ENCODE results near the gene TLR6.
"Not testable (repeated sequence)": the region's sequence is repeated elsewhere in the genome, so short reads cannot be mapped to it uniquely, and the experiment has no call there.

TLR6 gene

GRCh38 chr4:38779790-38780189 lies 76.8 kb downstream of the TLR6 start:
- TF ChIP-seq CTCF (conservative IDR thresholded peaks at IDR 0.05) (no peak), ZFX (IDR thresholded peaks at IDR 0.05) (no peak)
- H3K27ac ChIP-seq: no peak overlapping the region

DNA sequence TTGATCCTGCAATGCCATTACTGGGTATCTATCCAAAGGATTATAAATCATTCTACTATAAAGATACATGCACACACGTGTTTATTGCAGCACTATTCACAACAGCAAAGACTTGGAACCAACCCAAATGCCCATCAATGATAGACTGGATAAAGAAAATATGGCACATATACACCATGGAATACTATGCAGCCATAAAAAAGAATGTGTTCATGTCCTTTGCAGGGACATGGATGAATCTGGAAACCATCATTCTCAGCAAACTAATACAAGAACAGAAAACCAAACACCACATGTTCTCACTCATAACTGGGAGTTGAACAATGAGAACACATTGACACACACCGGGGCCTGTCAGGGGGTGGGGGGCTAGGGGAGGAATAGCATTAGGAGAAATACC lies 78.7 kb downstream of the TLR6 start:
- not testable (repeated sequence) for H3K27ac ChIP-seq

DNA sequence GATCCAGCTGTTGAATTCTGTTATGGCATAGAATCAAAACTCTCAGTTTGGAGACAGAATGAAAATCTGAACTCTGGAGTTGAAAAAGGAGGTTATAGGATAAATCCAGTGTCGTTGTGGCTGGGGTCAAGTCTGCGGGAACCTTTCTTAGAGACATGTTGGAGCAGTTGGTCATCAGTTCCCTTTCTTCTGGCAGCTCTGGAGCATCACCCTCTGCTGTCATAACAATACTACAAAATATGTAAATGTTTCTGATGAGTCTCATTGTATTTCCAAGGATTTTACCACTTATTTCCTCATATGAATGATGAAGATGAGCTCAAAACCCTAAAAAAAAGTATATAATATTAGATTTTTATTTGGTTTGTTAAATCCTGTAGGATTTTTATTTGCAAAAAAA lies 81.3 kb downstream of the TLR6 start:
- no peak for TF ChIP-seq ZFX (IDR thresholded peaks at IDR 0.05)
- no peak for TF ChIP-seq CTCF (conservative IDR thresholded peaks at IDR 0.05)
- H3K27ac ChIP-seq: no peak overlapping the region

DNA sequence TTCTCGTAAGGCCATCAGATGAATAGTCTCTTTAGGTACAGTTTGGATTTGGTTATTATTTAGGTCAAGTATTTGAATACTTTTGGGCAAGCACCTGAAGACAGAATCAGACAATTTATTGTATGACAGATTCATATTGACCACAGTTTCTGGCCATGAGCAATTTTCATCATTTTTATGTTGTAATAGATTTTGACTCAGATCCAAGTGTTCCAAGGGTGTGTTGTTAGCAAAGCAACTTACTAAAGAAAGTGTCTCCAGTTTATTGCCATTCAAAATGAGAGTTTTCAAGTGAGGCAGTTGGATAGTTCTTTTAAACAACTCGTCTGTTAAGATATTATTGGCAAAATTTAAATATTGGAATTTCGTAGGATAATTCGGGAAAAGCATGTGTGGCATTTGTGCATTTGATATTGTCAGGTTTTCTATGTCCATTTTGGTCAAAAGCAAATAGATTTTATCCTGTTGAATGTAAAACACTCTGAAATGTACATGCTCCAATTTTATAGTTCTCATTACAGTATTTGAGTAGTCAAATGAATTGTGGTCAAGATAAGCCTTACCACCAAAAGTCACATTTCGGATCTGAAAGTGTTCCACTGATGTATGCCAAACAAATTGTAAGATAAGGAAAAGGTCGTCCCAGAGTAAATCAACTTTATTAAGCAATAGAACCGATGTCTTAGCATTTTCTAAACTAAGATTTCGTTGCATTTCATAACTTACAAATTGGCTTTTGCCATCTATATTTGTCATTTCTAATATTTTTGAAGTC lies 82.2 kb downstream of the TLR6 start:
- TF ChIP-seq ZFX (IDR thresholded peaks at IDR 0.05) (no peak), CTCF (conservative IDR thresholded peaks at IDR 0.05) (no peak)
- H3K27ac ChIP-seq: no peak overlapping the region

Measured in C4-2B (cell line).